HG02763 (cell line): Measurements from ENCODE around the gene AGMO.

Experiments
- ATAC-seq: cut with Tn5 transposase; IDR thresholded peaks from one replicate; pipeline ENCODE4 v1.9.1; 2021; ENCODE audit warnings: mild to moderate bottlenecking, moderate library complexity; ENCODE audit not compliant: unreplicated experiment

The AGMO gene

GRCh38 chr7:15561835-15562234, at the start of gene AGMO:
Gene AGMO (minus strand): TSS chr7:15562015.
- no peak for ATAC-seq

- ATAC-seq = no peak
Observed at GRCh38 chr7:15610503-15610902, 48.7 kb upstream of the AGMO start.

- ATAC-seq = no peak
Observed at GRCh38 chr7:15609287-15609686, 47.5 kb upstream of the AGMO start.

DNA sequence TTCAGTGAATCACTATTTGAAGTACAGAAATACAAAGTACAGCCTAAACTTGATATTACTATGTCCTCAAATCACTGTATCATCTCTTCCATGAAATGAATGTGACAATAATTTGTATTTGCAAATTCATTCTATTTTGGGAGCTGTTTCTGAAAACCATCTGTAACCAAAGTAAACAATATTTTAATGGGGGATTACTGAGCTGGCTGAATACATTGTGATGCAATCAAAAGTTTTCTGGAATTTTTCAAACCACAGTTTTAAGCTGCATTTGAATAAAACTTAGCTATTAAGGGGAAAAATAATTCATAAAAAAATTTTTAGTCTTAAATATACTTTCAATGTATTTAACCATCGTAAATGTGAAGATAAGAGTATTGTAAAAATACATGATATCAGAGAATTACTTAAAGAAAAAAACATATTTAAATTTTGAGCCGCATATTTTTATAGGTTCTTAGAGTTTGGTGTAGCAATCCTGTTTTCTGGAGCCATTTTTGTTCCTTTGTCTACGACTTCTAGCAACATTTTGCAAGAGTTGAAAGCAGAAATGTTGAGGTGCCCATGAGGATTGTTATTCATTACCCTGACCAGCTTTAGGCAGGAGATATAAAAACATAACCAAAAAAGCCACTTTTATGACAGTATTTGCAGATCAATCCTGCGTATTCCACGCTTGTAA, 45.9 kb upstream of the AGMO start:
- ATAC-seq = no peak

DNA sequence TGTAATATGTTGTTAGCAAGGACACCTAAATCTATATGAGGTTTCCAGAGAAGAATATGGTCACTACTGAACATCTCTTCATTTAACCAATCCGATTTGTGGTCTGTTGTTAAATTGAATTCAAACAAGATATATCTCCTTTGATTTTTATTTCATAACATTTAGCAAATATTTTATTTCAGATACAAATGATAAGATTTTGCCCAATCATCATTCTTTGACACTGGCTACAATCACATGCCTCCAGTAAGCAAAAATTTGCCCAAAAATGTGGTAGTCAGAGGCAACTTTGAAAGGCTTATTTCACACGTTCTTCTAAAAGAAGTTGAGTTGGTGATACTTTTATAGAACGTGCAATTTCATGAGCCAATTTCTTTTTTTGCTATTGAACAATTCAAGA, 44.7 kb upstream of the AGMO start:
- ATAC-seq = no peak

DNA sequence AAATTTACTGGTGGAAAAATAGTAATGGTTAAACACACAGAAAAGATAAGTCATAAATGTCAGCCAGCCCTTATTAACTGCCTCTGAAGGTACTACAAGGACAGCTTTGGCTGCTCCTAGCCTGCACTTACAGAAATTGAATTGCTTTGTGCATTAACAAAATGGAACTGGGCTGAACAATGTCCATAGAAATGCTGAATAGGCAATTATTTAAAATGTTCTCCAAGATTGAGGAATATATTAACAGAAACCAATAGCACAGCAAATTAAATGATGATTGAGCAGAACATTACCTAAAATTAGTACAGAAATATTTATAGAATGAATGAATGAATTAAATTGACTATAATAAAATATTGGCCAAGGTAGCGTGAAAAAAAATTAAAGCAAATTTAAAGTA, 42.4 kb upstream of the AGMO start:
- ATAC-seq = no peak

GRCh38 chr7:15603124-15603523, 41.3 kb upstream of the AGMO start:
- no peak for ATAC-seq

DNA sequence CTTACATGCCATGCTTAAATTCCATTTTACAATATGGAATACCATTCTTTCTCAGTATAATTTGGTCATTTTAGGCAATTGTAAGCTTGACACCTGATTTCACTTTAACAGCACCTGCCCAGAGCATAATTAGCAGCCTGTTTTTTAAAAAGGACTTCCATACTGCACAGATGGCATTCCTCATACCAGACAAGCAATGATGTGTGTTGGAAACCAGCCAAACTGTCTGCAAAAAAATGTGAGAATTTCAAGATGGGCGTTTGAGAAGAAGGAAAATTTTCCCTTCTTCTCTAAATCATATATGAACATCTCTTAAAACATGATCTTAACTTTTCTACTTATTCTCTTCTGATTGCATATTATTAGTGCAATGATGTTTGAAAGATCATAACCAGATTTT, 40.4 kb upstream of the AGMO start:
- no peak for ATAC-seq

DNA sequence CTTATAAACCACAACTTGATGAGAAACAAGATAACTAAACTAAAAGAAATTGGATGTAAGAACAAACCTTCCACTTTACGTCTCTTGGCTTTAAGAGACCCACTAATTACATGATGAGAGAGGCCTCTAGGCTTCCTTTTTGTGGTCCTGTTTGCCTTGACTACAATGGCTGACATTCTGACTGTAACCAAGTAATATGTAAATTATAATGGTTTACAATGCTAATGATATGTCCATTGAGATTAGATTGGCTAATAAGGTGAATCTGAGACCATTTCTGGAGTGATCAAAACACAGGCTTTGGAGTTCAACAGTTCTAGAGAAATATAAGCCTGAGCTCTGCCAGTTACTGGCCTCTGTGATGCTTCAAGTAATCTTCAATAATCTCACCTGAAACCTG, 39.4 kb upstream of the AGMO start:
- no peak for ATAC-seq

DNA sequence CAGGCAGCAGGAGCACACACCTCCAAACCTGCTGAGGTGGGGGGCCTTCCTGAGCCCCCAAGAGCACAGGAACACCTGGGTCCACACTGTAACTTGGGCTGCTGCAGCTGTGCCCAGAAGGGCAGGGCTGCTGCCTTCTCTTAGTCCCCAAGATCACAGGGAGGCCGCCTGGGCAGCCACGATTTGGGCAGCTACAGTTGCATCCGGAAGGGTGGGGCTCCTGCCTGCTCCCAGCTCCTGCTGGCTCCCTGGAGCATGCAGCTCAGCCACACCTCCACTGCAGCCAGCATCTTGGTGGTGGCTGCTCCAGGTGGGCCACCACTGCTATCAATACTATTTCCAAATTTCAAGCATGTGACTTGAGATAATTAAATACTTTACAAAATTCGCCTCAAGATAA, 38.5 kb upstream of the AGMO start:
- ATAC-seq = no peak

DNA sequence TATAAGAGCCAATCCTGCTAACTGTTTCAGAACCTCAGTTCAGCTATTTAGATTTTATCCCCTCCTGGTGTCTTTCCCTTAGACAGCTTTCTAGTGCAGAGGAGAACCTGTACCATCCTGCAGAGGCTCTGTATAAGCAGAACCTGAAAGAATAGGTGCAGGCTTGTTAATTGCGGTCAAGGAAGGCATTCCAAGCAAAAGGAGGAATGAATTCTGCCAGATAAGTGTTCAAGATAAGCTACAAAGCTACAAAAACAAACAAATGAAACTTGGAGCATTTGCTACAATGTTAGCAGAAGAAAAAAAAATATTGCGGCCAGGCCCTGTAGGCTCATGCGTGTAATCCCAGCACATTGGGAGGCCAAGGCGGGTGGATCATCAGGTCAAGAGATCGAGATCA, 32.6 kb upstream of the AGMO start:
- ATAC-seq = no peak

DNA sequence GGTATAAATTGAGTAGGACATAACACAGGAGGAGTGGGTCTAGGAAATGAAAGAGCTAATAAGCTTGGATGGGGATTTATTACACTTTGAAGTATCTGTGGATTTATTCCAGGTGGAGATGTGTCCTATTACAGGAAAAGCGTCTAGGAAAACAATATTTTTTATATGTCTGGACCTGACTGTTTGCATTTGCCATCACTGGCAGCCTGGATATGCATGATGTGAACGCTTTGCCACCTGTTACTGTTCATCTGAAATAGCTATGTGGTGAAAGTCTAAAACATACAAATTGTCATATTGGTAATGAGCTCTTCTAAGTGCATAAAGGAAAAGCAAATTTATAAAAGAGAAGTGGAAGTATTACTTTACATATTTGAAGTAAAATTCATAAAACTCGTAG, 31.6 kb upstream of the AGMO start:
- no peak for ATAC-seq

GRCh38 chr7:15586266-15586665, 24.5 kb upstream of the AGMO start:
- ATAC-seq = no peak

DNA sequence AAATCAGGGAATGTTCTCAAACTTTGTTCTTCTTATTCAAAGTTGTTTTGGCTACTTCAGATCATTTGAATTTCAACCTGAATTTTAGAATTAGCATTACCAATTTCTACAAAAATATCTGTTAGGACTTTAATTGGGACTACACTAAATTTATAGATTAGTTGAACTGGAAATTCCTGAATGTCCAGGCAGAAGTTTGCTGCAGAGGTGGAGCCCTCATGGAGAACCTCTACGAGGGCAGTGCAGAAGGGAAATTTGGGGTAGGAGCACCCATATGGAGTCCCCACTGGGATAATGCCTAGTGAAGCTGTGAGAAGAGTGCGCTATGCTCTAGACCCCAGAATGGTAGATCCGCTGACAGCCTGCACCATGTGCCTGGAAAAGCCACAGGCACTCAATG, 22.8 kb upstream of the AGMO start:
- ATAC-seq = no peak

DNA sequence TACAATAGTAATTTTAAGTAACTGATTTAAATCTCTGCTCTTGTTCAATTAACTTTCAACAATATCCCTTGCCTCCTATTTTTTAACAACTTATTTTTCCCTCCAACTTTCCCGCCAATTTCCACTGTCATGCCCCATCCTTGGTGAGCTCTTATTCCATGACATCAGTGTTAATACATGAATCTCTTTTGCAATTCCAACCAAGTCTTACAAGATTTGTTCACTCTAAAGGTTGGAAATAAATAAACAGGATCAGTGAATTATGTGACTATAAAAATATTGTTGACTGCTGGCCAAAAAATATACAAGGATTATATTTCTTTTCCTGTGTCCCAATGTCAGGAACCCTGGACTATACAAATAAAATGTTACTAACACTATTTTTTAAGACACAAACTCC, 21.0 kb upstream of the AGMO start:
- ATAC-seq = no peak

GRCh38 chr7:15581352-15581951, 19.6 kb upstream of the AGMO start:
- no peak for ATAC-seq

GRCh38 chr7:15580604-15581351, 19.0 kb upstream of the AGMO start:
- no peak for ATAC-seq

- ATAC-seq = no peak
Observed at GRCh38 chr7:15577600-15577999, 15.8 kb upstream of the AGMO start.

- no peak for ATAC-seq
Observed at GRCh38 chr7:15571301-15571878, 9.6 kb upstream of the AGMO start.

- ATAC-seq = no peak
Observed at GRCh38 chr7:15567652-15568051, 5.8 kb upstream of the AGMO start.

GRCh38 chr7:15567036-15567435, 5.2 kb upstream of the AGMO start:
- no peak for ATAC-seq

DNA sequence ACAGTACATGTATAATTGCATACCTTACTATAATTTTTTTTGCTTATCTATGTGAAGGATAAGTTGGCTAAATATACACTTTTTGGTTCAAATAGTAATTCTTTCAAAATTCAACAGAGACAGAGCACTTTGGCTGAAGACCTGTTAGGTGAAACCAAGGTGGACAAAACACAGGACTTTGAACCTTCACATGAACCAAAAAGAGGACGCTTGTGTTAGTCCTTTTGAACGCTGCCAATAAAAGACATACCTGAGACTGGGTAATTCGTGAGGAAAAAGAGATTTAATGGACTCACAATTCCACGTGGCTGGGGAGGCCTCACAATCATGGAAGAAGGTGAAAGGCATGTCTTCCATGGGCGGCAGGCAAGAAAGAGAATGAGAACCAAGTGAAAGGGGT, 4.7 kb upstream of the AGMO start:
- ATAC-seq = no peak
